ENCODE results near the gene PARVA. TPM values are rescaled to one million over a fixed set of nuclear protein-coding genes. Genes with fewer than 3 reads are reported as not detected.

Gene PARVA
- total RNA-seq, 1 donor from 2014 or later, result 106 TPM

DNA sequence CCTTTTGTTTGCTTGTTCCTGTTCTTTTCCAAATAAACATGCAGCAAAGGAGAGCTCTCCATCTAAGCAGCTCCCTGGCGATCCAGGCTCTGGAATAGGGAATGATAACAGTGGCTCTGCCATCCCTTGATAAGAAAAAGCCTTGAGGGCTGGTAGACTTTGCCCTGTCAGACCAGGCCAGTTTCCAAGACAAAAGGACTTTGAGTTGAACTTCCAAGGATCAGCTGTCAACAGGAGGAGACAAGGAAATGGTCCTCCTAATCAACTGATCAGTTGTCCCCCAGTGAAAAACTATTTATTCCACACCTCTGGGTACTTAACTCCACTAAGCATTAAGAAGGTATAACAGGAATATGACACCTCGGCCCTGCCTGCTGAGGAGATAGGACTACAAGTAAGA, 127.8 kb downstream of the PARVA start:
- Histone ChIP-seq H3K79me2 (ENCODE audit: insufficient read depth, low read length) (no peaks in the 10 kb centered on the region), H3K4me3 (ENCODE audit: insufficient read depth, low read depth, low read length) (no peak overlapping the region), H3K27ac (ENCODE audit: low read depth, low read length) (no peak overlapping the region), H4K20me1 (ENCODE audit: insufficient read depth, low read length) (peaks cover 7% of the 10 kb centered on the region), H3K9ac (ENCODE audit: low read length) (no peak overlapping the region), H3K4me1 (ENCODE audit: insufficient read depth, low read length) (peaks cover 29% of the 10 kb centered on the region), H3K4me2 (ENCODE audit: low read length) (no peak overlapping the region), H2AFZ (ENCODE audit: low read depth, low read length) (no peak overlapping the region), H3K36me3 (ENCODE audit: insufficient read depth, low read length) (peaks cover 21% of the 10 kb centered on the region), H3K9me3 (ENCODE audit: insufficient read depth, low read depth, low read length) (no peaks in the 10 kb centered on the region), H3K27me3 (ENCODE audit: insufficient read depth, low read length) (no peaks in the 10 kb centered on the region)
- H3K4me3 Mint-ChIP-seq (ENCODE audit: unreplicated experiment), result no peak overlapping the region
- FAIRE-seq, result no peak
- no peaks in the 10 kb centered on the region for H3K27me3 Mint-ChIP-seq (ENCODE audit: low read depth, unreplicated experiment)
- peaks cover 29% of the 10 kb centered on the region for H3K4me1 Mint-ChIP-seq (ENCODE audit: low read depth, unreplicated experiment)
- no peak overlapping the region for H3K27ac Mint-ChIP-seq (ENCODE audit: unreplicated experiment)
- H3K9me3 Mint-ChIP-seq (ENCODE audit: unreplicated experiment), result no peaks in the 10 kb centered on the region
- DNase-seq (ENCODE audit: low read depth), result no peak
- no peak for TF ChIP-seq EZH2 (IDR thresholded peaks at IDR 0.05; ENCODE audit: insufficient read depth, low read length)
- TF ChIP-seq, protein P1, sequence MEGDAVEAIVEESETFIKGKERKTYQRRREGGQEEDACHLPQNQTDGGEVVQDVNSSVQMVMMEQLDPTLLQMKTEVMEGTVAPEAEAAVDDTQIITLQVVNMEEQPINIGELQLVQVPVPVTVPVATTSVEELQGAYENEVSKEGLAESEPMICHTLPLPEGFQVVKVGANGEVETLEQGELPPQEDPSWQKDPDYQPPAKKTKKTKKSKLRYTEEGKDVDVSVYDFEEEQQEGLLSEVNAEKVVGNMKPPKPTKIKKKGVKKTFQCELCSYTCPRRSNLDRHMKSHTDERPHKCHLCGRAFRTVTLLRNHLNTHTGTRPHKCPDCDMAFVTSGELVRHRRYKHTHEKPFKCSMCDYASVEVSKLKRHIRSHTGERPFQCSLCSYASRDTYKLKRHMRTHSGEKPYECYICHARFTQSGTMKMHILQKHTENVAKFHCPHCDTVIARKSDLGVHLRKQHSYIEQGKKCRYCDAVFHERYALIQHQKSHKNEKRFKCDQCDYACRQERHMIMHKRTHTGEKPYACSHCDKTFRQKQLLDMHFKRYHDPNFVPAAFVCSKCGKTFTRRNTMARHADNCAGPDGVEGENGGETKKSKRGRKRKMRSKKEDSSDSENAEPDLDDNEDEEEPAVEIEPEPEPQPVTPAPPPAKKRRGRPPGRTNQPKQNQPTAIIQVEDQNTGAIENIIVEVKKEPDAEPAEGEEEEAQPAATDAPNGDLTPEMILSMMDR (IDR thresholded peaks at IDR 0.05; ENCODE audit: insufficient read depth, low read depth, low read length), result no peak
- peaks cover 4% of the 10 kb centered on the region for H3K36me3 Mint-ChIP-seq (ENCODE audit: low read depth, unreplicated experiment)

DNA sequence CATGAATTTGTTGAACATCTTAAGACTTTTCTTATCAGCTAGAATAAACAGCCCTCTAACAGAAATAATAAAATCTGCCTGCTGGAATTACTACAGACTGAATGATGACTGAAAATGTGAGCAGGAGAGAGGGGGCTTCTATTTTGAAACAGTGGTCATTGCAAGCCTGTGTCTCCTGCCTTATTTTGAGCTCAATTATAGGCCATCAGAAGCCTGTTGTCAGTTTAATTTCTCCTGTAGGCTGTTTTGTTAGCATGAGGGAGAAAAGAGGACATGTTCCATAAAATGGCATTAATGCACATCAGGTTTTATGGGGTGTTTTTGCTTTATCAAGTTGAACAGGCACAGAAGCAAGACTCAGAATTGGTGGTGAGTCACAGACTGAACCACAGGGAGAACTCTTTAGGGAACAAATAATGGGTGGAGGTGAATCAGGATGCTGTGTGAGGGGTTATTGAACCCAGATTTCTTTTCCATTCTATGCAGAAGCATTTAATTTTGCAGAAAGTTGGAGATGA, 129.1 kb downstream of the PARVA start:
- H3K4me1 ChIP-seq (ENCODE audit: insufficient read depth, low read length), result peaks cover 28% of the 10 kb centered on the region

DNA sequence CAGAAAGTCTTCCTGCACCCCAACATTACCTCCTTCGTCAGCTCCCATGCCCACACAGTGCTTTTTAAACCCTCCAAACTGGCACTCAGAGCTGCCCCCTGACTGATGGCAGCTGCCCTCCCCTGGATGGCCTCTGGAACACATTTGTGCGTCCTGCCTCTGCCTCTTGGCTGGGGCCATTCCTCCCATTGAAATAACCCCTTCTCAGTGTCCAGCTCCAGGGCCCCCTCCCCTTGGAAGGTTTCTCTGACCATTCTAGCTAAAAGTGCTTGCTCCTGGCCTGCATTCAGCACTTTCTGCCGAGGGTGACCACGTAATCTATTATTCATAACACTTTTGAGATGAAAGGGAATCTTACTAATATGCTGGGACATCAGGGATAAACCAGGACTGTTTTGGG, 130.0 kb downstream of the PARVA start:
- Mint-ChIP-seq H3K9me3 (ENCODE audit: unreplicated experiment) (no peaks in the 10 kb centered on the region), H3K4me3 (ENCODE audit: unreplicated experiment) (no peak overlapping the region), H3K4me1 (ENCODE audit: low read depth, unreplicated experiment) (peaks cover 20% of the 10 kb centered on the region), H3K27me3 (ENCODE audit: low read depth, unreplicated experiment) (no peaks in the 10 kb centered on the region), H3K27ac (ENCODE audit: unreplicated experiment) (peak overlapping the region; percentile 9), H3K36me3 (ENCODE audit: low read depth, unreplicated experiment) (peaks cover 7% of the 10 kb centered on the region)
- FAIRE-seq (no peak), DNase-seq (ENCODE audit: low read depth) (no peak)
- Histone ChIP-seq H3K4me2 (ENCODE audit: low read length) (no peak overlapping the region), H3K27me3 (ENCODE audit: insufficient read depth, low read length) (no peaks in the 10 kb centered on the region), H2AFZ (ENCODE audit: low read depth, low read length) (no peak overlapping the region), H3K27ac (ENCODE audit: low read depth, low read length) (no peak overlapping the region), H3K9me3 (ENCODE audit: insufficient read depth, low read depth, low read length) (no peaks in the 10 kb centered on the region), H3K4me1 (ENCODE audit: insufficient read depth, low read length) (peaks cover 19% of the 10 kb centered on the region), H3K79me2 (ENCODE audit: insufficient read depth, low read length) (no peaks in the 10 kb centered on the region), H3K9ac (ENCODE audit: low read length) (no peak overlapping the region), H3K36me3 (ENCODE audit: insufficient read depth, low read length) (peaks cover 28% of the 10 kb centered on the region), H3K4me3 (ENCODE audit: insufficient read depth, low read depth, low read length) (no peak overlapping the region), H4K20me1 (ENCODE audit: insufficient read depth, low read length) (peaks cover 7% of the 10 kb centered on the region)
- TF ChIP-seq, protein P1 (IDR thresholded peaks at IDR 0.05; ENCODE audit: insufficient read depth, low read depth, low read length), result no peak
- no peak for TF ChIP-seq EZH2 (IDR thresholded peaks at IDR 0.05; ENCODE audit: insufficient read depth, low read length)

More for the DNA sequence above, 129.1 kb downstream of the PARVA start:
- H3K4me3 ChIP-seq (ENCODE audit: insufficient read depth, low read depth, low read length), result no peak overlapping the region
- H3K9ac ChIP-seq (ENCODE audit: low read length), result no peak overlapping the region
- H3K4me3 Mint-ChIP-seq (ENCODE audit: unreplicated experiment), result no peak overlapping the region
- no peaks in the 10 kb centered on the region for H3K27me3 ChIP-seq (ENCODE audit: insufficient read depth, low read length)
- FAIRE-seq, result peak; percentile 95
- no peaks in the 10 kb centered on the region for H3K9me3 Mint-ChIP-seq (ENCODE audit: unreplicated experiment)
- H3K9me3 ChIP-seq (ENCODE audit: insufficient read depth, low read depth, low read length), result no peaks in the 10 kb centered on the region
- H3K27ac ChIP-seq (ENCODE audit: low read depth, low read length), result no peak overlapping the region
- no peaks in the 10 kb centered on the region for H3K27me3 Mint-ChIP-seq (ENCODE audit: low read depth, unreplicated experiment)
- H3K4me1 Mint-ChIP-seq (ENCODE audit: low read depth, unreplicated experiment), result peaks cover 29% of the 10 kb centered on the region
- no peak overlapping the region for H2AFZ ChIP-seq (ENCODE audit: low read depth, low read length)
- H3K36me3 ChIP-seq (ENCODE audit: insufficient read depth, low read length), result peaks cover 28% of the 10 kb centered on the region
- peaks cover 5% of the 10 kb centered on the region for H3K36me3 Mint-ChIP-seq (ENCODE audit: low read depth, unreplicated experiment)
- no peak for TF ChIP-seq EZH2 (IDR thresholded peaks at IDR 0.05; ENCODE audit: insufficient read depth, low read length)
- TF ChIP-seq, protein P1 (IDR thresholded peaks at IDR 0.05; ENCODE audit: insufficient read depth, low read depth, low read length), result no peak
- no peak overlapping the region for H3K4me2 ChIP-seq (ENCODE audit: low read length)
- H4K20me1 ChIP-seq (ENCODE audit: insufficient read depth, low read length), result peaks cover 7% of the 10 kb centered on the region
- peak; percentile 50 for DNase-seq (ENCODE audit: low read depth)
- no peak overlapping the region for H3K27ac Mint-ChIP-seq (ENCODE audit: unreplicated experiment)
- no peaks in the 10 kb centered on the region for H3K79me2 ChIP-seq (ENCODE audit: insufficient read depth, low read length)

Data from astrocyte (in vitro differentiated cells and primary cell).